IMR-90 (cell line): Measurements from ENCODE around the gene TPT1. TPM values are rescaled to one million over a fixed set of nuclear protein-coding genes. Genes with fewer than 3 reads are reported as not detected.
"Not testable (repeated sequence)": the region's sequence is repeated elsewhere in the genome, so short reads cannot be mapped to it uniquely, and the experiment has no call there.

Experiments
- ATAC-seq: fragments of 200-7000 bp; cut with Tn5 transposase; 2 replicates; pipeline ENCODE4 v1.9.1; 2020; ENCODE audit warnings: low read depth, mild to moderate bottlenecking, moderate library complexity
- BruUV-seq: library from RNA; stranded (reverse); fragments of 400-500 nt; replicated peaks from 2 replicates; lab custom pipeline; 2021; lab: Mats Ljungman, UMichigan
- CTCF ChIA-PET: fragments of 300-600 bp; formaldehyde crosslinking; extraction: SDS; loops from one replicate; lab custom pipeline; 2021; ENCODE audit warnings: antibody characterized with exemption; lab: Yijun Ruan, JAX
- POLR2A ChIA-PET: fragments of 300-600 bp; sonication (Branson Sonifier 250); formaldehyde crosslinking; loops from one replicate; lab custom pipeline; 2022; ENCODE audit warnings: antibody characterized with exemption; ENCODE audit not compliant: unreplicated experiment; lab: Charles Lee
- DNase-seq: peaks from one replicate; pipeline ENCODE4 v3.0.0; 2013
- H2AFZ ChIP-seq: replicated peaks from 2 replicates; pipeline ENCODE3; 2013; ENCODE audit warnings: low read length, mild to moderate bottlenecking; ENCODE audit not compliant: poor library complexity
- H2AK5ac ChIP-seq: 2 replicates; pipeline ENCODE4 v1.6.1; 2013; ENCODE audit warnings: low read depth, low read length, inconsistent platforms
- H2AK9ac ChIP-seq: replicated peaks from 2 replicates; pipeline ENCODE3; 2013; ENCODE audit warnings: mild to moderate bottlenecking, low read depth, low read length, moderate library complexity; ENCODE audit not compliant: poor library complexity
- H2BK120ac ChIP-seq: 2 replicates; pipeline ENCODE4 v1.6.1; 2013; ENCODE audit warnings: low read depth, low read length, inconsistent platforms
- H2BK15ac ChIP-seq: 3 replicates; pipeline ENCODE4 v1.6.1; 2013; ENCODE audit warnings: low read depth, low read length, inconsistent platforms
- H2BK20ac ChIP-seq: 2 replicates; pipeline ENCODE4 v1.6.1; 2013; ENCODE audit warnings: low read depth, mild to moderate bottlenecking, inconsistent platforms, low read length, moderate library complexity
- H2BK5ac ChIP-seq: 2 replicates; pipeline ENCODE4 v1.6.1; 2013; ENCODE audit warnings: mild to moderate bottlenecking, low read depth, low read length, inconsistent platforms; ENCODE audit not compliant: poor library complexity, severe bottlenecking
- H3K14ac ChIP-seq: replicated peaks from 2 replicates; pipeline ENCODE4 v1.6.1; 2013; ENCODE audit warnings: low read depth, low read length, inconsistent platforms
- H3K18ac ChIP-seq: 2 replicates; pipeline ENCODE4 v1.6.1; 2013; ENCODE audit warnings: low read depth, low read length, control low read depth
- H3K23ac ChIP-seq: 2 replicates; pipeline ENCODE4 v1.6.1; 2013; ENCODE audit warnings: low read depth, low read length, inconsistent platforms
- H3K27ac ChIP-seq: 2 replicates; pipeline ENCODE4 v1.5.1; 2013; ENCODE audit warnings: mild to moderate bottlenecking, control low read depth, low read length; ENCODE audit not compliant: insufficient read depth
- H3K27me3 ChIP-seq: 2 replicates; pipeline ENCODE4 v1.6.1; 2013; ENCODE audit warnings: low read length; ENCODE audit not compliant: control insufficient read depth, insufficient read depth
- H3K36me3 ChIP-seq: 2 replicates; pipeline ENCODE4 v1.6.1; 2013; ENCODE audit warnings: low read length, mixed read lengths; ENCODE audit not compliant: control insufficient read depth, insufficient read depth
- H3K4ac ChIP-seq: 2 replicates; pipeline ENCODE4 v1.6.1; 2013; ENCODE audit warnings: low read depth, low read length, inconsistent platforms
- H3K4me1 ChIP-seq: 2 replicates; pipeline ENCODE4 v1.6.1; 2013; ENCODE audit warnings: low read length, mixed read lengths; ENCODE audit not compliant: control insufficient read depth, insufficient read depth
- H3K4me2 ChIP-seq: 2 replicates; pipeline ENCODE4 v1.6.1; 2013; ENCODE audit warnings: low read depth, mild to moderate bottlenecking, control low read depth, low read length, moderate library complexity
- H3K4me3 ChIP-seq: 2 replicates; pipeline ENCODE4 v1.5.1; 2013; ENCODE audit warnings: low read depth, mild to moderate bottlenecking, control low read depth, low read length, moderate library complexity; ENCODE audit not compliant: insufficient read depth
- H3K56ac ChIP-seq: 2 replicates; pipeline ENCODE4 v1.6.1; 2013; ENCODE audit warnings: low read length, inconsistent platforms; ENCODE audit not compliant: insufficient read depth; ENCODE audit errors: extremely low read depth
- H3K79me1 ChIP-seq, 2 experiments: 2 replicates each; pipeline ENCODE4 v1.6.1; 2013; ENCODE audit warnings: low read length in 2 of 2, inconsistent platforms in 1 of 2, low read depth in 1 of 2
- H3K9ac ChIP-seq: 2 replicates; pipeline ENCODE4 v1.6.1; 2013; ENCODE audit warnings: low read depth, low read length, control low read depth
- H3K9me1 ChIP-seq: 2 replicates; pipeline ENCODE4 v1.6.1; 2013; ENCODE audit warnings: low read length, inconsistent platforms; ENCODE audit not compliant: insufficient read depth
- H3K9me3 ChIP-seq: 2 replicates; pipeline ENCODE4 v1.6.1; 2013; ENCODE audit warnings: low read length; ENCODE audit not compliant: control insufficient read depth, insufficient read depth
- H4K20me1 ChIP-seq: 2 replicates; pipeline ENCODE4 v1.6.1; 2013; ENCODE audit warnings: low read length, inconsistent platforms; ENCODE audit not compliant: insufficient read depth
- H4K5ac ChIP-seq: 2 replicates; pipeline ENCODE4 v1.6.1; 2013; ENCODE audit warnings: mild to moderate bottlenecking, low read depth, low read length, control low read depth
- H4K8ac ChIP-seq, 2 experiments: 2 replicates each; pipeline ENCODE4 v1.6.1; 2013; ENCODE audit warnings: low read depth in 2 of 2, low read length in 2 of 2, control low read depth in 1 of 2, inconsistent platforms in 1 of 2
- H4K91ac ChIP-seq: 2 replicates; pipeline ENCODE4 v1.6.1; 2013; ENCODE audit warnings: low read depth, low read length, inconsistent platforms; ENCODE audit not compliant: insufficient read depth
- CEBPB ChIP-seq: IDR thresholded peaks from 2 replicates; pipeline ENCODE4 v1.6.1; 2012; ENCODE audit warnings: low read depth, low read length, improper control_type of control experiment
- SMC3 ChIP-seq: fragments of 150-350 bp; IDR thresholded peaks from 2 replicates; pipeline ENCODE4 v1.6.1; 2016; ENCODE audit warnings: low read depth, mild to moderate bottlenecking, antibody characterized with exemption, low read length, moderate library complexity
- WGBS, 2 experiments: methylation state at CpG; one replicate each; pipeline versions ENCODE4 v1.1.5 to v1.1.7; 2013; ENCODE audit warnings: missing lambda C conversion rate in 2 of 2; ENCODE audit not compliant: insufficient read length in 1 of 2; ENCODE audit errors: extremely low coverage in 2 of 2; 5-methylcytosine and 5-hydroxymethylcytosine counted together
- dilution Hi-C: fragments of 300-500 bp; cut with HindIII; formaldehyde crosslinking; loops from one replicate; pipeline ENCODE4 v1.14.3; 2018; ENCODE audit warnings: low sequenced_read_pairs; ENCODE audit not compliant: unreplicated experiment
- in situ Hi-C: fragments of 300-500 bp; cut with MboI; formaldehyde crosslinking; loops from 3 replicates; pipeline ENCODE4 v1.14.3; 2019; ENCODE audit warnings: low sequenced_read_pairs, inconsistent platforms, mixed read lengths
- intact Hi-C: fragments of 100-400 bp; cut with micrococcal nuclease; formaldehyde crosslinking; loops from 2 replicates; pipeline ENCODE4 v1.10.0; 2022
- polyA plus RNA-seq, 3 experiments: library from polyadenylated mRNA; depleted of rRNA; stranded (reverse); fragments of >200 nt; gene quantifications; 2 replicates each; pipeline ENCODE4 v1.2.3, GENCODE V29; 2012; ENCODE audit warnings: low replicate concordance in 1 of 3
- total RNA-seq: library from RNA; depleted of rRNA; stranded (reverse); fragments of >200 nt; gene quantifications from 2 replicates; pipeline ENCODE4 v1.2.3, GENCODE V29; 2012

Gene TPT1
- total and polyA plus RNA-seq, 2 of the 4 experiments (the other 2 are of a cell fraction) = 1,663 to 2,665 TPM

GRCh38 chr13:45349438-45349837 lies 8.5 kb upstream of the TPT1 start:
- in situ Hi-C loops = no loop called here

GRCh38 chr13:45344064-45344463 lies 3.1 kb upstream of the TPT1 start:
- in situ Hi-C loops, dilution Hi-C loops: not testable (repeated sequence)

More at GRCh38 chr13:45349438-45349837, 8.5 kb upstream of the TPT1 start:
- Histone ChIP-seq H2BK5ac (no peak overlapping the region), H4K5ac (no peak overlapping the region), H3K27me3 (no peaks in the 10 kb centered on the region), H3K36me3 (peaks cover 29% of the 10 kb centered on the region), H3K9me1 (no peaks in the 10 kb centered on the region), H2BK120ac (no peak overlapping the region), H2BK15ac (no peak overlapping the region), H4K91ac (no peak overlapping the region), H3K4me1 (peaks cover 2% of the 10 kb centered on the region; the same call in 1 of the 2 replicates), H2AK9ac (no peak overlapping the region), H3K18ac (no peak overlapping the region), H2AK5ac (no peak overlapping the region), H3K9ac (no peak overlapping the region), H3K14ac (no peak overlapping the region), H3K23ac (no peak overlapping the region), H3K4ac (no peak overlapping the region), H4K8ac (no peak overlapping the region), H3K56ac (no peak overlapping the region), H3K27ac (no peak overlapping the region), H3K79me1 (peaks cover 19 to 32% of the 10 kb centered on the region in 2 experiments), H3K4me3 (no peak overlapping the region), H3K9me3 (no peaks in the 10 kb centered on the region), H4K20me1 (no peaks in the 10 kb centered on the region), H3K4me2 (0 out of 2 replicates have a peak overlapping the region, but pooled peaks have one; percentile 33), H2BK20ac (no peak overlapping the region), H2AFZ (no peak overlapping the region)
- no TSS peak for BruUV-seq
- TF ChIP-seq CEBPB (peak; percentile 61; the same call in 1 of the 2 replicates), SMC3 (no peak)
- intact Hi-C loops = no loop called here
- CTCF ChIA-PET = no interaction called here
- DNase-seq (peak; percentile 51), ATAC-seq (peak; percentile 59)
- dilution Hi-C loops = no loop called here
- POLR2A ChIA-PET = interaction anchor here (0.6 kb wide), 1 partner anchor 344 kb away, joined by 5 read pairs; no protein-coding TSS in a partner anchor
- 83% methylated on average over 1 of the region's 2 CpGs; no CpG with 5 or more reads in 1 of the 2 experiments for WGBS, 2 experiments

More at GRCh38 chr13:45344064-45344463, 3.1 kb upstream of the TPT1 start:
- H3K27me3 ChIP-seq, BruUV-seq, H2AFZ ChIP-seq, DNase-seq, H3K4me2 ChIP-seq, H2AK5ac ChIP-seq, H3K4me1 ChIP-seq, H3K9me3 ChIP-seq, H3K27ac ChIP-seq, H3K18ac ChIP-seq, H3K56ac ChIP-seq, H3K14ac ChIP-seq, H2BK120ac ChIP-seq, H3K9me1 ChIP-seq, H2BK5ac ChIP-seq, H3K4ac ChIP-seq, H3K9ac ChIP-seq, POLR2A ChIA-PET, H2AK9ac ChIP-seq, ATAC-seq, H4K5ac ChIP-seq, H3K23ac ChIP-seq, intact Hi-C loops, H2BK15ac ChIP-seq, H4K91ac ChIP-seq, H2BK20ac ChIP-seq, H3K4me3 ChIP-seq, H4K8ac ChIP-seq: not testable (repeated sequence)
- Histone ChIP-seq H3K36me3 (peaks cover 22% of the 10 kb centered on the region), H3K79me1 (peaks cover 10 to 40% of the 10 kb centered on the region in 2 experiments), H4K20me1 (peaks cover 19% of the 10 kb centered on the region)
- no CpG with 5 or more reads among the region's 8 CpGs for WGBS, 2 experiments
- CTCF ChIA-PET = interaction anchor here (1.5 kb wide), 1 partner anchor 297 kb away, joined by 3 read pairs; no protein-coding TSS in a partner anchor
